GM18508 (cell line): ENCODE results near the gene GDF2.

ENCODE experiments used
- ATAC-seq: cut with Tn5 transposase; IDR thresholded peaks from one replicate; pipeline ENCODE4 v1.9.1; 2021; ENCODE audit warnings: moderate number of reproducible peaks; ENCODE audit not compliant: insufficient read depth, unreplicated experiment

GDF2 gene

DNA sequence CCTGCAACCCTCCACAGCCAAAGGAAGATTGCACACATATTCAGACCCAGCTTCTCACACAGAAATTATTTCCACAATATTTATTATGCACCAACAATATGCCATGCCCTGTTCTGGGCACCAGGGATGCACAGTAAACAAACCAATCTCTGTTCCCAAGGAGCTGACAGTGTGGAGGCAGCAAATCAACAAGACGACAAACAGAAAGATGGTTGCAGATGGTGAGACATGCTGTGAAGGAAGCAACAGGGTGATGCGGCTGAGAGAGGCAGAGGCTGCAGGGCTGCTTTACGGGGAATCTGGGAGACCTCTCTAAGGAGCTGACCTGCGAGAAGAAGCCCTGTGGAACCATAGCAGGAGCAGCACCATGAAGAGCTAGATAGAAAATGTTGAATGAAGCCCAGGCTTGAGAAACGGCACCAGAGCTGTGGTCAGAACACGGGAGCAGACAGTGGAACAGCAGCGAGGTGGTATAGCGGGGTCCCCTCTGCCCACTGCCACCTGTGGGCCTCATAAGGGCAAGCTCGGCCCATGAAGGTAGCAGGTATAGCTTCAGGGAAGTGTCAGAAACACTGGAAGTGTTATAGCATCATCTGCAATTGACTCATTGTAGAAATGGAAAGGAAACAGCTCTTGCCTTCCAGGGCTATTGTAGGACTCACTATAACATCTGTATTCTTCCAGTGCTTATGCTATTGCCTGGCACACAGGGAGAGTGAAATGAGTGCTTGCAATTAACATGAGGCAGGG is 43.4 kb downstream of the GDF2 start:
- ATAC-seq: no peak

GRCh38 chr10:47366181-47366631 is 44.0 kb downstream of the GDF2 start:
- ATAC-seq: no peak

DNA sequence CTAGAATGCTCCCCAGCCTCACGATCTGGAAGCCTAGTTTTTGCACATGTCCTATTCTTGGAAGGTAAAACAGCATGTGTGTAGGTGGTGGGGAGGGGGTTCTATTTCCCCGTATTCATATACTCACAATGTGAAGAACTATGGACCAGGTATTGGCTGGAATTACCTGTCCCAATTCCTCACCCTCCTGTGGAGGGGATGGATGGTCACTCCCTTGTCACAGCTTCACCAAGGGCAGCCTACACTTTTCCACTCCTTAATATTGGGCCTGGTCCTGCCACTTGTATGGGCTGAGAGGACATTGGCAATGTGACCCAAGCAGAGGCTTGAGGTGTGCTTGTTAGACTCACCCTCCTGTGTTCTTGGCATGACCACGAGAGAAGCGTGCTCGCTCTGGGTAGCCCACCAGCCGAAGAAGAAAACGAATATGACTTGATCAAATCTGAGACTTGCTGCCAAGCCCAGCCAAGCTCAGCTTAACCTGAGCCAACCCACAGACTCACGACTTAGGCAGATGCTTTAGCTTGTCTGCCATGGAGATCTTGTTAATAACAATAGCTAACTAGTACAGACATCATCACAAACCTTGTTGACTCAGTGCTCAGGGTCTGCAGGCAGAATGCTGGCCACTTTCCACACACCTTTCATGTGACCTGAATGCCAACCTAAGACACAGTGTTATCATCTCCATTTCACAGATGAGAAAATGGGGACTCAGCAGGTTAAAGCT is 44.6 kb downstream of the GDF2 start:
- no peak for ATAC-seq

- no peak for ATAC-seq
These were observed 45.4 kb downstream of the GDF2 start for GRCh38 chr10:47367646-47368045.

DNA sequence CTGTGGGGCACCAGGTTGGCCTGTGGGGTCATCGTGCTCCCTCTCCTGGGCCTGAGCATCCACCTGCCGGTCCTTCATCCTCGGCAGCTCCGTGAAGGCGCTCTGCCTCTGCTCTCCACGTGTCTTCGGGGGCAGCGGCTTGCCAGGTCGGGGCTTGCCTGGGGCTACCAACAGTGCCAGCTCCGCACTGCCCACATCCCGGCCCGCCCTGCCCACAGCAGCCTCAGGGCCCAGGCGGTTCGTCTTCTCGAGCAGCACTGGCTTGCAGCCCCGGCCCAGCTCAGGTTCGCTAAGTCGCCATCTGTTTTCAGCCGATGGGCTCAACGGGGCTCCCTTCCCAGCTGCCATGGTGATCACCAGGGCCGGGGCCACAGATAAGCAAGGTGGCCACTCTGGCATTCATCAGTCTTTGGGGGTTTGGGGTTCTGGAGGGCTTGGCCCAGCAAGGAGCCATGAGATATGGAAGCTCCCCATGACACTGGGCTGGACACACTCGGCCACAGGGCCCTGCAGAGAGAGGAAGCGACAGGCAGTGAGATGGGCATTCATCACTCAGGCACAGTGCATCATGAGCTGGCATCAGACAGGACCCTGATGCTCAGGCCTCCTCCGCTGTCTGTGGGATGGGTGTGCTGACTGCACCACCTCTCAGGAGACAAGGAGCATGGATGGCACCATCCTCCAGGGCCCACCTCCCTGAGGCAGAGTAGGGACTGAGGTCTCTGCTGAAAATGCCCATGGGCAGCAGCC is 46.4 kb downstream of the GDF2 start:
- no peak for ATAC-seq

GRCh38 chr10:47369251-47369894 is 47.1 kb downstream of the GDF2 start:
- no peak for ATAC-seq

GRCh38 chr10:47370015-47370767 is 47.9 kb downstream of the GDF2 start:
- ATAC-seq: no peak

- no peak for ATAC-seq
These were observed 48.6 kb downstream of the GDF2 start for GRCh38 chr10:47370878-47371277.

DNA sequence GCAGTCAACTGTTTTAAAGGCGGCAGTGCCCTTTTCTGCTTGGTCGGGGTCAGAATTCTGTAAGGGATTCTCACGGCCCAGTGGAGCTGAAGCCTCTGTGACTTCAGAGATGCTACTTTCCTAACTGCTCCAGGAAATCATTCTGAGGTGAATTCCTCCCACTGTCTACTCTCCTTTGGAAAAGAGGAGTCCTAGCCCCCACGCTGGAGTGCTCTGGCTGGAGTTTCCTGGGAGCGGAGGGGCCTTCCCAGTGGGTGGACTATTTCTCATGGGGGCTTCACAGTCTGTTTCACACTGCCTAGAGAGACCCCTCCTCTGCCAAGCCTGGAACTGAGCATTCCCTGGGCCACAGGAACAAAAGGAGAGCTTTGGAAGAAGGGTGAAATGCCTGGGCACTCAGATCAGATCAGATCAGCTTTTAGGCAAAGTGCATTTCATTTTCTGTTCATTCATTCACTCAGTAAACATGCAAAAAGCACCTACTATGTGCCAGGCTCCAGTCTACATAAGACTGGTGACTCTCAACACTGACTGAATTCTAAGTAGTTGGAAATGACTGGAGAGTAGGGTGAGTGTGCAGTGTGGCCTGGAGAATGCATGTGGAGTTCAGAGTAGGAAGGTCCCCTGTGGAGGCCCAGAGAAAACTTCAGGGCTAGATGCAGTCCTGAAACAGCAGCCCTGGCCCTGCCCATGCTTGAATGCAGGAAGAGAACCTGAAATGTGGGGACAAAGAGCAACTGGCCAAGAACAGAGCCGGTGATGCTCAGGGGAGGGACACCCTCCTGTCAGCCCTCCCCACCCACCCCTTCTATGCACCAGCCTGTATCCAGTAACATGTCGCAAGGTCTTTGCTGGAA is 49.6 kb downstream of the GDF2 start:
- ATAC-seq: no peak

- no peak for ATAC-seq
These were observed 50.5 kb downstream of the GDF2 start for GRCh38 chr10:47372726-47373125.

DNA sequence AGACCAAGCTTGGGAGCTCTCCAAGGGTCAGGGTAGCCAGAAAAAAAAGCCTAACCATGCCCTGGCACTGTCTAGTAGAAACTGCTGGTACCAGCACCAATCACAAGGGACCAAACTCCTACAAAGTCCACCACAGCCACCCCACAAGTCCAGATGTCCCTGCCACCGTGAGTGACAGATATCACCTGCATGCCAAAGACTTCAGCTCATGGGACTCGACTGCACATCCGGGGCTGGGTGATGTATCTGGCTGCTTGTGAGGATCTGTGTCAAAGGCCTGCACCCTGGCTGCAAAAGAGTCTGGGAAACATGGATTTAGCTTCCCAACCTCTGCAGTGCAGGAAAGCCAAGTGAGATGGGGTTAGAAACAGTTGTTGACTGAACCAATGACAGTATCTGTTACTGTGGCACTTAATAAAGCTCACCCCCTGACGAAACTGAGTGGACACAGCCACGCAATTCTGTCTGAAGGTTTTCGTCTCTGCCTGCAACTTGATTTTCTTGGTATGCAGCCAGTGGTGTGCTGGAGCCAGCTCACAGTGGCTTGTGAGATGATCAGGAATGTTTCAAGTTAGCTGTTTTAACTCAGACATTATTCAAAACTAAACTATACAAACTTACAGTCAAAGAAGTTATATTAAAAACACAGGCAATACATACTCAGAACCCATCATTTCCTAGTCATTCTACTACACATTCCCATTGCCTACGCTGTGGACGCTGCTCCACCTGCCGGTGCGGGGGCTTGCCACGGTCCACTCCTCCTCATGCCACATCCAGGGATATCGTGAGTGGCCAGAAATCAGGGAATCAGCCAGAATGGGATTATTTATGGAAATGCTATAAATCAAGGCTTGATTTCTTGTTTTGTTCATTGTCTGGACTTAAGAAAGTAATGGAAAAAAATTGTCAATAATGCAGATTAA is 52.6 kb downstream of the GDF2 start:
- ATAC-seq: no peak

GRCh38 chr10:47376522-47377220 is 54.4 kb downstream of the GDF2 start:
- no peak for ATAC-seq
